H1 (cell line): Measurements from ENCODE around the gene NAALADL1.

Experiments
- SIN3A ChIP-seq, 2 experiments: IDR thresholded peaks in 1 of 2; conservative IDR thresholded peaks in 1 of 2; 2 replicates each; pipeline ENCODE4 v1.6.1; 2011 to 2012; ENCODE audit warnings: low read length in 2 of 2, improper control_type of control experiment in 1 of 2, low read depth in 1 of 2, mild to moderate bottlenecking in 1 of 2
- TF ChIP-seq, protein P1 (sequence below), 3 experiments: IDR thresholded peaks; 1 replicate in 2 of 3; 2 replicates in 1 of 3; pipeline versions ENCODE4 v1.5.1 to v1.6.1; 2011; ENCODE audit warnings: low read length in 3 of 3, mild to moderate bottlenecking in 3 of 3, inconsistent platforms in 2 of 3, low read depth in 1 of 3, moderate library complexity in 1 of 3; ENCODE audit not compliant: insufficient read depth in 1 of 3; ENCODE audit errors: control extremely low read depth in 1 of 3

- no peak for TF ChIP-seq SIN3A (conservative IDR thresholded peaks at IDR 0.05 in 1 of 2, IDR thresholded peaks at IDR 0.05 in 1 of 2; ENCODE audit: low read depth in 1 of 2, low read length in 2 of 2)
- TF ChIP-seq, protein P1, sequence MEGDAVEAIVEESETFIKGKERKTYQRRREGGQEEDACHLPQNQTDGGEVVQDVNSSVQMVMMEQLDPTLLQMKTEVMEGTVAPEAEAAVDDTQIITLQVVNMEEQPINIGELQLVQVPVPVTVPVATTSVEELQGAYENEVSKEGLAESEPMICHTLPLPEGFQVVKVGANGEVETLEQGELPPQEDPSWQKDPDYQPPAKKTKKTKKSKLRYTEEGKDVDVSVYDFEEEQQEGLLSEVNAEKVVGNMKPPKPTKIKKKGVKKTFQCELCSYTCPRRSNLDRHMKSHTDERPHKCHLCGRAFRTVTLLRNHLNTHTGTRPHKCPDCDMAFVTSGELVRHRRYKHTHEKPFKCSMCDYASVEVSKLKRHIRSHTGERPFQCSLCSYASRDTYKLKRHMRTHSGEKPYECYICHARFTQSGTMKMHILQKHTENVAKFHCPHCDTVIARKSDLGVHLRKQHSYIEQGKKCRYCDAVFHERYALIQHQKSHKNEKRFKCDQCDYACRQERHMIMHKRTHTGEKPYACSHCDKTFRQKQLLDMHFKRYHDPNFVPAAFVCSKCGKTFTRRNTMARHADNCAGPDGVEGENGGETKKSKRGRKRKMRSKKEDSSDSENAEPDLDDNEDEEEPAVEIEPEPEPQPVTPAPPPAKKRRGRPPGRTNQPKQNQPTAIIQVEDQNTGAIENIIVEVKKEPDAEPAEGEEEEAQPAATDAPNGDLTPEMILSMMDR (IDR thresholded peaks at IDR 0.05; ENCODE audit: control extremely low read depth in 1 of 3, insufficient read depth in 1 of 3, low read depth in 1 of 3, low read length in 3 of 3) = no peak
Observed at GRCh38 chr11:65065851-65066250, 7.5 kb upstream of the NAALADL1 start.
